NOMO-1 (cell line): Measurements from ENCODE around the gene TP73.

ENCODE experiments used
- DNase-seq, 2 experiments: peaks; one replicate each; lab custom pipeline; 2025; ENCODE audit not compliant: unreplicated experiment in 2 of 2; lab: John Stamatoyannopoulos, UW

Gene TP73

GRCh38 chr1:3683992-3684391 lies 31.7 kb downstream of the TP73 start:
- no peak for DNase-seq

GRCh38 chr1:3685222-3685621 lies 32.9 kb downstream of the TP73 start:
- no peak for DNase-seq

- DNase-seq, result no peak
Measured at GRCh38 chr1:3685906-3686305, 33.6 kb downstream of the TP73 start.

- DNase-seq, result no peak
Measured at GRCh38 chr1:3687504-3687903, 35.2 kb downstream of the TP73 start.

- DNase-seq, result no peak
Measured at GRCh38 chr1:3688356-3689137, 36.2 kb downstream of the TP73 start.

- no peak for DNase-seq
Measured at GRCh38 chr1:3689138-3689750, 36.9 kb downstream of the TP73 start.

- no peak for DNase-seq
Measured at GRCh38 chr1:3690282-3691065, 38.2 kb downstream of the TP73 start.

GRCh38 chr1:3691421-3692204 lies 39.3 kb downstream of the TP73 start:
- DNase-seq, result no peak

- DNase-seq, result no peak
Measured at GRCh38 chr1:3692598-3692997, 40.3 kb downstream of the TP73 start.

GRCh38 chr1:3693321-3693720 lies 41.0 kb downstream of the TP73 start:
- DNase-seq, result no peak

- no peak for DNase-seq
Measured at GRCh38 chr1:3695326-3696217, 43.3 kb downstream of the TP73 start.

- DNase-seq, result no peak
Measured at GRCh38 chr1:3696689-3697088, 44.4 kb downstream of the TP73 start.

- DNase-seq, result no peak
Measured at GRCh38 chr1:3697104-3697503, 44.8 kb downstream of the TP73 start.

- DNase-seq, result no peak
Measured at GRCh38 chr1:3697810-3698209, 45.5 kb downstream of the TP73 start.

GRCh38 chr1:3698660-3699408 lies 46.5 kb downstream of the TP73 start:
- DNase-seq, result no peak

GRCh38 chr1:3699596-3699995 lies 47.3 kb downstream of the TP73 start:
- no peak for DNase-seq

GRCh38 chr1:3700631-3701030 lies 48.3 kb downstream of the TP73 start:
- DNase-seq, result no peak

- DNase-seq, result no peak
Measured at GRCh38 chr1:3702528-3702927, 50.2 kb downstream of the TP73 start.

- DNase-seq, result no peak
Measured at GRCh38 chr1:3702990-3703728, 50.8 kb downstream of the TP73 start.
